HG03571 (cell line): ENCODE data around the gene OR56A1.
"Not testable (repeated sequence)": the region's sequence is repeated elsewhere in the genome, so short reads cannot be mapped to it uniquely, and the experiment has no call there.

ENCODE experiments used
- ATAC-seq: cut with Tn5 transposase; IDR thresholded peaks from one replicate; pipeline ENCODE4 v1.9.1; 2021; ENCODE audit not compliant: unreplicated experiment

OR56A1 gene

GRCh38 chr11:6030708-6031405, at the start of gene OR56A1:
Gene OR56A1 (minus strand): TSS chr11:6030758. CDS start chr11:6027692, 3,066 bp downstream.
- ATAC-seq: no peak

GRCh38 chr11:6079463-6079862, 48.9 kb upstream of the OR56A1 start:
- no peak for ATAC-seq

GRCh38 chr11:6077723-6078122, 47.2 kb upstream of the OR56A1 start:
- ATAC-seq: no peak

GRCh38 chr11:6076443-6076842, 45.9 kb upstream of the OR56A1 start:
- ATAC-seq: not testable (repeated sequence)

- ATAC-seq: no peak
Observed at GRCh38 chr11:6067502-6067901, 36.9 kb upstream of the OR56A1 start.

- ATAC-seq: no peak
Observed at GRCh38 chr11:6062691-6063358, 32.3 kb upstream of the OR56A1 start.

GRCh38 chr11:6061475-6061874, 30.9 kb upstream of the OR56A1 start:
- ATAC-seq: no peak

- no peak for ATAC-seq
Observed at GRCh38 chr11:6057452-6057851, 26.9 kb upstream of the OR56A1 start.

- ATAC-seq: no peak
Observed at GRCh38 chr11:6055569-6055968, 25.0 kb upstream of the OR56A1 start.

- no peak for ATAC-seq
Observed at GRCh38 chr11:6052374-6052773, 21.8 kb upstream of the OR56A1 start.

- no peak for ATAC-seq
Observed at GRCh38 chr11:6040874-6041273, 10.3 kb upstream of the OR56A1 start.

GRCh38 chr11:6027501-6027900, 3.1 kb downstream of the OR56A1 start:
- no peak for ATAC-seq

GRCh38 chr11:6025056-6025455, 5.5 kb downstream of the OR56A1 start:
- no peak for ATAC-seq

- ATAC-seq: no peak
Observed at GRCh38 chr11:6022956-6023355, 7.6 kb downstream of the OR56A1 start.

GRCh38 chr11:6013042-6013441, 17.5 kb downstream of the OR56A1 start:
- ATAC-seq: no peak

GRCh38 chr11:6012035-6012668, 18.4 kb downstream of the OR56A1 start:
- no peak for ATAC-seq

- no peak for ATAC-seq
Observed at GRCh38 chr11:6006846-6007245, 23.7 kb downstream of the OR56A1 start, which contains the start of gene OR56A4. Gene OR56A4 (minus strand): TSS chr11:6006946. CDS start chr11:6002992, 3,954 bp downstream.

- no peak for ATAC-seq
Observed at GRCh38 chr11:6006395-6006794, 24.2 kb downstream of the OR56A1 start.

- no peak for ATAC-seq
Observed at GRCh38 chr11:6002202-6002699, 28.3 kb downstream of the OR56A1 start.

- ATAC-seq: no peak
Observed at GRCh38 chr11:5994791-5995190, 35.8 kb downstream of the OR56A1 start.

GRCh38 chr11:5992604-5993251, 37.8 kb downstream of the OR56A1 start:
- no peak for ATAC-seq
